GM18511 (cell line): Measurements from ENCODE around the gene COMMD2.
A peak's percentile ranks its signal among the peaks of the same experiment; 100 is the strongest.

Experiments
- ATAC-seq: cut with Tn5 transposase; IDR thresholded peaks from one replicate; pipeline ENCODE4 v1.9.1; 2021; ENCODE audit warnings: mild to moderate bottlenecking, moderate library complexity; ENCODE audit not compliant: unreplicated experiment

Gene COMMD2

DNA sequence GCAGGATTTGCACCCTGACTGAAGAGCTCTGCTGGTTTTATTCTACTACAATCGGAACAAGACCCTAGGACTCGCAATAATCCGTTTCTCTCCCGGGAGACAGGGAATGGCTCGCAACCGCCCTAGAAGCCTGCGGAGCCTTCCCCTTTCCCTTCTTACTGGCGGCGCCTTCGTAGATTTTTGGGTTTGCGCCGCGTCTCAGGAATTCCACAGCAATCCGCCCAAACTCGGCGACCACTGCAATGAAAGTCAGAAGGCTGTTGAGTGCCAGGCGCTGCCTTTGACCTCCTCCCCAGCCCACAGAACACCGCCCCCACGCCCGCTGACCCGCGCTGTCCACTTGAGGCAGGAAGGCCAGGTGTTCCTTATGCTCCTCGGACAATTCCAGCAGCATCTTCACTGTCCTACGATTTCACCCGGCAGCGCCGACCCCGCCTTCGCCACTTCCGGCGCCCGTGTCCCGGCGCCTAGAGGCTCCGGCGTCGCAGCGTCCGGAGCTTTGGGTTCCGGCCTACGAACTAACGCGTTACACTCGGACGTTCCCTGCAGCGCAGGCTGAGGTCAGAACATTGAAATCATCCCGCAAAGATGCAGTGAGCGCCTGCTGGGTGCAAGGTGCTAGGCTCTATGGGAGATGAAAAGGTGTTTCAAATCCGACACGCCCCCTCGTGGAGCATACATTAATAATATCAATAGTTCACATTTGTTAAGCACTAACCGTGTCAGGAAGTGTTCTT is at the start of gene COMMD2:
Gene COMMD2, minus strand, starts transcription at position 439 of the 737 bp plus-strand sequence. Its CDS starts 45 bp downstream, at position 394.
- peak; percentile 99 for ATAC-seq

DNA sequence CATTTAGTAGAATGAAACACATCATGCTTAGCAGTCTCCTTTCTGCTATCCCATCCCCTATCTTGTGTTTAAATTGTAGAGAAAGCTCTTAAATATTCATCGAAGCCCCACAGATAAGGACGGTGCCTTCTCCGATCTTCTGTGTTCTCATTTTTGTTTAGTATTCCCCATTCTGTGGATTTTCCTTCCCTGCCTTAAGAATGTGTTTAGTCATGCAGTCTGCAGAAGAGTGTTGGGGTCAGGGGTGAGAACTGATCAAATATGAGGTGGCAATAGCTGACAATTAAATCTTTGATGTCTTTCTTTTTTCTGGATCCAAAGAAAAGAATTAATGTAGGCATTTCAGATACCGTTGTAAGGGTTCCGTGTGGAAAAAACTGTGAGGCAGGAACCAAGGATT is 49.4 kb upstream of the COMMD2 start:
- no peak for ATAC-seq

DNA sequence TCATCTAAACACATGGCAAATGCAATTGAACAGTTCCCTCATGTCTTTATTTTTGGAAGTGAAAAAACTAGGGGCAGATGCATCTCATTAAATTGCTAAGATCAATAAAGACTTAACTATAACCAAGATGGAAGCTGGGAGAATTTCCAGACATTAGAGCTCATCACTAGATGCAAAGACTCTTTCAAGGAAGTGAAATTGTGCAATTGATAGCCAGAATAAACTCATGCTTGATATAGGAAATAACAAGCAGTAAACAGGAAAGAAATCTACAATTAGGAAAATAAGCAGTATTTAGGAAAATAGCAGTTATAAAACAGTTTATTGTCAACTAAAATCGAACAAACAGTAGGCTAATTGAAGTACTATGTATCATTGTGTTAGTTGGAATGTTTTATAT is 48.9 kb upstream of the COMMD2 start:
- ATAC-seq = no peak

DNA sequence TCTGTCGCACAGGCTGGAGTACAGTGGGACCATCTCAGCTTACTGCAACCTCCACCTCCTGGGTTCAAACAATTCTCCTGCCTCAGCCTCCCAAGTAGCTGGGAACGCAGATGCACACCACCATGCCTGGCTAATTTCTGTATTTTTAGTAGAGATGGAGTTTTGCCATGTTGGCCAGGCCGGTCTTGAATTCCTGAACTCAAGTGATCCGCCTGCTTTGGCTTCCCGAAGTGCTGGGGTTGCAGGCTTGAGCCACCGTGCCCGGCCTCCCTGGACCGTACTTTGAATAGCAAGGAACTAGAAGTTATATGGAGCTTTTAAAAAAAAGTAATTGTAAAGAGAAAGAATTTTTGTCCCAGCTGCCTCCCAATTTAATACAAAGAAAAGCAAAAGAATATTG is 48.4 kb upstream of the COMMD2 start:
- no peak for ATAC-seq

DNA sequence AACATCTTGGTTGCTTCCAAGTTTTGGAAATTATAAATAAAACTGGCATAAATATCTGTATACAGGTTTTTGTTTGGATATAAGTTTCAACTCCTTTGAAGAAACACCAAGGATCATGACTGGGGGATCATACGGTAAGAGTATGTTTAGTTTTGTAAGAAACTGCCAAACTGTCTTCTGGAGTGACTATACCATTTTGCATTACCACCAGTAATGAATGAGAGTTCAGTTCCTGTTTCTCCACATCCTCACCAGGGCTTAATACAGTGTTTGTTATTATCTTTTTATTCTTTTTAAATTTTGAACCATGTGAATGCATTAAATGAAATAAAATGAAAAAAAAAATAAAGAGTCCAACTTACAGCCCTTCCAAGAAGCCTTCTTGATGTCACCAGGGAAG is 43.7 kb upstream of the COMMD2 start:
- no peak for ATAC-seq

DNA sequence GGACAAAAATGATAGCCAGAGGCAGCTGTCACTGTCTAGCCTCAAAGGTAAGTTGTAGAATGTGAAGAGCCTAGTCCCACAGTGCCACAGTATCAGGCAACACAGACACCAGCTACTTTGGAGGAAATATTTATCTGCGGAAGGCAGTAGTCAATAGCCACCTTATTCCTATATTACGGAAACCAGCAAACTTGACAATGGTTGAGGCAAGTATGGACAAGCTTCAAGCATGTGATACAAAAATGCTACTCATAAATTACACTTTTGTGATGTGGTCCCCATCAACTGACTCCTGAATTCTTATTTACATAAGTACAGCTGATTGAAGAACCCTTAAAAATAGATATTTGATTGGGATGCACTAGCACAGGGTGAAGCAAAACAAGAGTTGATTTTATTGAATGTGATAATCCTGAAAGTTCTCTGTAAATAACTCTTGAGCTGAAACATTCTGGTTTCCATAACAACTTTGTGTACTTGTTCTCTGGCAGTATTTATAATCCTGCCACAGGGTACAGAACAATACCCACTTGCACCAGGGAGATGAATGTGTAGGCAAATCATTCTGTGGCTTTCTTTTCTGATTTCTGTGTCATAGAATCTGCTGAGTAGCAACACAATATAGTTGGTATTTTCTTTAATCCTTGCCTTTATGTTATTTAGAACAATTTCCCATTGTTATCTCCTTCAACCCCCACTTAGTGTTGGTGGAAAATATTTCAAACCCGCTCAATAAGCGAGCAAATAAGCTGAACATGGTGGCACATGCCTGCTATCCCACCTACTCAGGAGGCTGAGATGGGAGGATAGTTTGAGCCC is 40.4 kb upstream of the COMMD2 start, which contains the start of gene ANKUB1:
Gene ANKUB1, minus strand, starts transcription at position 103 of the 819 bp plus-strand sequence. CDS start 188 bp downstream, outside the sequence.
- no peak for ATAC-seq

DNA sequence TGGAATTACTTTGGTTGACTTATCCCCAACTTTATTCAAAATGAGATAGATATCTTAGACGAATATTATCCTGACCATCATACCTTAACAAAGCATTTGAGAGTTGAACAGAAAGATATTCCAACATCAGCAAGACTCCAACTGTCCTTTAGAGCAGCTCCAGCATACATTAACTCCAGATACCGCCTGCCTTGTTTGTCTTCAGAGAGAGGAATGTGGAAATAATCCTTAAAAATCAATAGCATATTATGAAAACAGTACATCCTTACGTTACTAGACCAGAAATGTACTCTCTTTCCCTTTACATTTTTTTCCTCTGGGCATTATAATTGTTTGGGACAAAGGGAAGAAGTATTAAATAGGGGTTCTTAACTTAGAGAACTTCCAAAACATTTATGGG is 38.4 kb upstream of the COMMD2 start:
- no peak for ATAC-seq

DNA sequence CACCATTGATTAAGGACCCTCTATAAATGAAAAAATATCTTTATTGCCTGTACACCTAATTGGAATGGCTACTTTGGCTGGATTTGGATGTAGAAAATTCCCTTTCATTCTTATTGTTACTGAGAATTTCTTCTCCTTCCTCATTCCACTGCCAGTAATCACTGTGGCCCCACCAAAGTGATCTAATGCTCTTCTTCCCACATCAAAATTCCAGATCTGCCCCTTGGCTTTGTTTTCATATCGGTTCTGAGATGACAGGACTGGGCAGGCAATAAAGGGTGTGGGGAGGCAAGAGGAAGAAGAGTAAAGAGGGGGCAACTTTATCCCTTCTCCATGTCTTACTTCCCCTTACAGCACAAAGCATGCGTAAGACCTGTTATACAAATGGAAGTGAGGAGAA is 38.0 kb upstream of the COMMD2 start:
- ATAC-seq = no peak

DNA sequence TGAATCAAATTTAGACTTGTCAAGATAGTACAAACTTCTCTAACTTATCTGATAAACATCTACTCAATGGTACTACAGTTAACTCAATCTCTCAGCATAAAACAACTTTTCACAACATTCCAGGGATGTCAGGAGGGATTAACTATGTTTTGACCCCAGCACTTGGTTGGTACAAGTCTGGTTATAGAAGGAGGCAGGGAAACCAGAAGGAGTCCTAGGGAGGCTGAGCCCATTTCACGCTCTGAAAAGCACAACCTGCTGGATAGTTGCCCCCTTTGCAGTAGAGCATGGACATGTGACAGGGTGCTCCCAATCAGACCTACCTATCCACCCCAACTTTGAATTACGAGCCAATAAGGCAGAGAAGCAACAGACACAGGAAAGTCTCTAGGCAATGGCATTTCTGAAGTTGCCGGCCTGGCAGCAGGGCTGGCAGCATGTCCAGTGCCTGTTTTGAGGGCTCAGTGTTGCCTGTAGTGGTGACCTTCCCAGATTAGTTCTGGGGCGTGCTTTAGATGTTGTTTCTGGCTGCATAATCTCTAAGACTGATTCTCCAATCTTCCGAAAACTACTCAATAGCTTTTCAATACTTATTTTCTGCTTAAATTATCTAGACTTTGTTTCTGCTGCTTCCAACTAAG is 31.9 kb upstream of the COMMD2 start:
- no peak for ATAC-seq

DNA sequence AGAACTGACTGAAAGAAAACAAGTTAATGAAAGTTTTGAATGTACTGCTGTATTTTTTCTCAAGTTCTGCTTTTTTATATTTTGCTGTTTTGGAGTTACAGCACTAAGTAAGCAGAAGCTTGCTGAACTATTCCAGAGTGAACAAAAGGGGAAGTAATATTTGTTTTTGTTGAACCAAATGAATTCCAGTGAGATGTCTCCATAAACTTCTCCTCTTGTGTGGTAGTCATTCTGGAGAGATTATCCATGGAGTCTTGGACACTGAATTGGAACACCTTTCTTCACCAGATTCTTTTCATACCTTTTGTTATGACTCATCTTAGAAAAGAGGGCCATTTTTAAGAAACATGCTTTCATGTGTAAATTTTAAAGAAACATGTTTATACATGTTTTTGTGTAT is 31.3 kb upstream of the COMMD2 start:
- ATAC-seq = no peak

DNA sequence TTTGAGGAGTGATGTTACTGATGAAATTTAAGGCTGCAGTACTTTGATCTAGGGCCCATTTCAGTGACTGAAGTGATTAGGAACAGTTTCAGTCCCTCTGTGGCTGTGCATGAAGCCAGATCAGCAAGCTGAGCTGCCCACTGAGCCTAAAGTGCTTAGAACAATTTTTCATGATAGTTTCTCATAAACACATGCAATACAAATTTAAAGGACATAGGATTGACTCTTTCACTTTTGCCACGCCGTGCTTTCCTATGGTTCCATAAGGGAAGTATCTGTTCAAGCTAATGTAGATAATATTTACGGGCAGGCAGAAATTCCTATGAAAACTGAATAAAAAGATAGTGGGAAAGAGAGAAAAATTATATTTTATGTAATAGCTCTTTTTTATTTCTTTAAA is 29.5 kb upstream of the COMMD2 start:
- ATAC-seq = no peak

DNA sequence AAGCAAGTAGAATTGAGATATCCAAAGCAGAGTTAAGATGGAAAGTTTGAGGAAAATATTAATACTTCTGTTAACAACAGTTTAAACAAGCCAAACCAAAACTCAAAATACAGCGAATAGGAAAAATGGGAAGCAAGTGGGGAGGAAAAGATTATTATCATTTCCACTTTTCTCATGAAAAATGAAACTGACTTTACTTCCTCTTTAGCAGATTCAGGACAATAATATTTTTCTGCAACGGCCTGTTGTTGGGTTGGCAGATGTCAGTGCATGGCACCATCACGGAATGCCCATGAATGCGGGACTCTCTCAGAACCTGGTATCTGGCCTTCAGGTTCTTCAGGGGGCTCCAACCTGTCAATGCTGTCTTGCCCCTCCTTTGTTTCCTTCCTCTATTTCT is 28.9 kb upstream of the COMMD2 start:
- no peak for ATAC-seq

DNA sequence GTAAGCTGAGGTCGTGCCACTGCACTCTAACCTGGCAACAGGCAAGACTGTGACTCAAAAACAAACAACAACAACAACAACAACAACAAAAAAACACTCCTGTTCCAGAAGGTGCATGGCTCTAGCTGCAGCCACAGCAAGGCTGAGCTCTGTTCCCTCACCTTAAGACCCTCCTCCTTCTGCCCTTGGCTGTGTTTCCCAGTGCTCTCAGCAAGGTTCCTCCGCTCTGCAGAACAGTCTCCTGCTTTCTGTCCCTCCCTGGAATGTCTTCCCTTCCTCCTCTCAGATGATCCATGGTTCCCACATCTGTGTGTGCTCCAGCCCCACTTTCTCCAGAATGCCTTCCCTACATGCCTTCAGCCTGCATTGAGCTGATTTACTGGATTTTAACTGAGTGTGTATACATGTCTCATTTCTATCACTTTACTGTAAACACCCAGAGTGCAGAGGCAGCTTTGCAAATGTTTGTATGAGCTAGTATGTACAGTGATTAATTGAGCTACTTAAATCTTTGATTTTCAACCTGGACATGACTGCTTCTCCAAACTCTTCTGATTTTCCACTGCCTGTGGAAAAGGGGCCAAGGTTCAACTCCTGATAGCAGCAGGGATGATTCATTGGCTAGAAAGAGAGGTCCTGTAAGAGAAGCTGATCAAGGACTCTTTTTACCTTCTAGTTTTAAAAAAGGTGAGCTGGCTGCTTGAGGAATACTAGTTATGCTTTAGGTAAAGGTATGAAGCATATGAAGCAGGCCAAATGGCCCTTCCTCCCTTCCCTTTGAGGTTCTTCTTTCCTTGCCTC is 25.3 kb upstream of the COMMD2 start:
- no peak for ATAC-seq

DNA sequence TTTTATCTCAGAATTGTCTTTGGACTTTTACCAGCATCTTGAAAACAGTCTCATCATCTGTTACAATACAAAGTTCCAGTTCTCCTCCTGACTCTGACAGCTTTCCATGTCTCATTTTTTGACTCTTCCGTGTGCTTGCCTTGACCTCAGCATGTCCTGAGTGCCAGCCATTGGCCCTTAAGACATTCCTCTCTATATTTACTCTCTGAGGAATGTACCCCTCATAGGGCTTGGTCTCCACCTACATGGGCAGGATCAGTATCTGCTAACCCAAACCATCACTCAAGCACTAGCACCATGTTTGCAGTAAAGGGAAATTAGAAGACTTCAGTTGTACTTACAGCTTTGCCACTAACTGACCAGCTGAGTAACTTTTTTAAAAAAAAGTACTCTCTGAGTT is 23.9 kb upstream of the COMMD2 start:
- no peak for ATAC-seq

DNA sequence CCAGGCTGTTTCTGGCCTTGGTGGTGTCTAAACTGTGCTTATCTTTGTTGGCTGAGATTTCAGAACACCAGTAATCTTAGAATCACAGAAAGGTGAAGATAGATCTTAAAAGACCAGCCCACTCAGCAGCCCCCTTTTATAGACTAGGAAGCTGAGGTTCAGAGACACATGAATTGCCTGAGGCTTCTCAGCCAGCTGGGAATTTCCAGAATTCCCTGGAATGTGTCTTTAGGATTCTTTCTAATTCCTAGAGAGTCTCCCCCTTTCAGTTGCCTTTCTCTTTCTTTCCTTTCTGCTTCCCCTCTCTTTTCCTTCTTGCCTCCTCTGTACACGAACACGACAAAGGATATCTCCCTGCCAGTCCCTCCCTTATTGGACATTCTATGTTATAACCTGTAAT is 20.6 kb upstream of the COMMD2 start:
- ATAC-seq = no peak

DNA sequence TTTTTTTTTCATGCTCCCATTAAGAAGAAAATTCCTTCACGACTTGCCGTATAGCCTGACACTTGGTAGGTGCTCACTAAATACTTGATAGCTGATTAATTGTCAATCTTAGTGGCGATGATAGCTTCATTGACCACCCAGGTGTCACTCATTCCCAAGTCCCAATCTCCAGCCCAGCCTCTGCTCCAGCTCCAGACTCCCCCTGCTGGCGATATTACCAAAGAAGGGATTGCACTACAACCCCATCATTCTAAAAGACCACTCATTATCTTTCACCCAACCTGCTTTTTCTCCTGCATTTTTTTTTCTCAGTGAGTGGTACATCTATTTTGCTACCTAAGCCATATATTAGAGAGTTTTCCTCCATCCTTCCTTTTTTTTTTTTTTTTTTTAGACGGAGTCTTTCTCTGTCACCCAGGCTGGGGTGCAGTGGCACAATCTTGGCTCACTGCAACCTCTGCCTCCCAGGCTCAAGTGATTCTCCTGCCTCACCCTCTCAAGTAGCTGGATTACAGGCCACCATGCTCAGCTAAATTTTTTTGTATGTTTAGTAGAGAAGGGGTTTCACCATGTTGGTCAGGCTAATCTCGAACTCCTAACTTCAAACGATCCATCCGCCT is 19.5 kb upstream of the COMMD2 start:
- no peak for ATAC-seq

DNA sequence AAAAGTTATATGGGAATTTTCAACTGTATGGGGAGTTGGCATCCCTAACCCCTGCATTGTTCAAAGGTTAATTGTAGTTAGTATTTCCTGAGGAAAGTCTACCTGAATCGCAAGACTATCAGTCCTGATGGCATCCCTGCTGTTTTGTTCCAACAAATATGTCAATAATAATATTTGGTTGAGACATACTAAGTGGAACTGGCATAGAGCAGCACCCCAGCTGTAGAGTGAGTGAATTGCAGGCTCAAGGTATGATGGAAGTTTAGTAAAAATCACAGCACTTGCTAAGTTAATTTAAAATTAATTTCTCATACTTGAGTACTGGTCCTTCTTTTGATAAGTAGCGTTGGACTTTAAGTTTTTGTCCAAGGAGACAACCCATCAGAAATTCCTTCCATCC is 18.0 kb upstream of the COMMD2 start:
- no peak for ATAC-seq

DNA sequence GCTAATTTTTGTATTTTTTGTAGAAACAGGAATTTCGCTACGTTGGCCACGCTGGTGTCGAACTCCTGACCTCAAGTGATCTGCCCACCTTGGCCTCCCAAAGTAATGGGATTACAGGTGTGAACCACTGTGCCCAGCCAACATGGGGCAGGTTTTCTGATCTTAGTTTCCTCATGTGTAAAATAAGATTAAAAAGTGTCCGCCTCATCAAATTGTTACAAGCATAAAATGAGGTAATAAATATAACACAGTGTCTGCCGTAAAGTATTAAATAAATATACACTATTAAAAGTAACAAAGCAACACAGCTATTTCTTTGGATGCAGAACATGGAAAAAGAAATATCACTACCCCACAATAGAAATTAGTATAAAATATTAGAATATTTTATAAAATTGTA is 16.4 kb upstream of the COMMD2 start:
- no peak for ATAC-seq

DNA sequence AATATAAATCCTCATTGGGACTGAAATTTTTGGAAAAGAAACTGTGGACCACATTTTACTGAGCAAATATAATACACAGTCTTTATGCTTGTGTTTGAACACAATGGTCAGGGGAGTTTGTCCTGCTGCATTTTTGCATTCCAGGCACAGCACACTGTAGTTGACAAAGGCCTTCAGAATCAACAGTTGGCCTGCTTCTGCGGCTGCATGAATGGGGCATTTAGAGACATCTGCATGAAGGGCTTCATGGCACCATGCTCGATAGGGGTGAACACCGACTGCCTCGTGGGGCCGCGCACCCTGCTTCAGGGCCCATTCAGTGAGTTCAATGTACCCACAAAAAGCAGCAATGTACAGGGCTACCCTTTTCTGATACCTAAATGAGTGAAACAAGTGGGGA is 15.4 kb upstream of the COMMD2 start:
- no peak for ATAC-seq

DNA sequence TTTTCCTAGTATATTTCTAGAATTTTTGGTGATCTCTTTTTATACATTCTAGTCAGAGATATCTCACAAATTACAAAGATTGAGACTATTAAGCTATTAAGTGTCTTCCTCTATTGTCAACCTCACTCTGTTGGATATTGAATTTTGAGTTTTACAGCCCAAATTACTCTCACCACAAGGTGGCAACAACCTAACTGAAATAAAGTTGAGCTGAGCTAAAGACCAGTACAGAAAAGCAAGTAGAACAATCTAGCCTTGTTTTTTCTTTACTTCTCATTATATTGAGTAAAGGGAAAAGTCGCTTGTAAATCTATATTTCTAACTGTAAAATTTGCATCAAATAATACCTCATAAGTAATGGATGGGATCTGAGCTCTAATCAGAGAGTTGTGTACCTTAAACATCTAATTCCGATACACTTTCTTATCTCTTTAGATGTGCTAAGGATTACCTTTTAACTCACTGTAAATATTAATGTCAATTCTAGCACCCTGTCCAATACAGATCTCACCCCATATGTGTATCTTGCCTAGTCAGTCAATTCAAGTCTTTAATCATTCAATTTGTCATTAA is 13.6 kb upstream of the COMMD2 start:
- ATAC-seq = no peak
